B cell (primary cell): ENCODE data around the gene IBSP.

Experiments used
- EZH2 ChIP-seq: IDR thresholded peaks from 2 replicates; pipeline ENCODE4 v1.6.1; 2012; ENCODE audit warnings: borderline replicate concordance, low read depth, mild to moderate bottlenecking, moderate library complexity, low read length; ENCODE audit not compliant: insufficient read depth, poor library complexity, severe bottlenecking
- TF ChIP-seq, protein P1 (sequence below): fragments of 200-600 bp; IDR thresholded peaks from one replicate; pipeline ENCODE4 v1.8.0; 2022; ENCODE audit warnings: antibody characterized with exemption, mild to moderate bottlenecking

DNA sequence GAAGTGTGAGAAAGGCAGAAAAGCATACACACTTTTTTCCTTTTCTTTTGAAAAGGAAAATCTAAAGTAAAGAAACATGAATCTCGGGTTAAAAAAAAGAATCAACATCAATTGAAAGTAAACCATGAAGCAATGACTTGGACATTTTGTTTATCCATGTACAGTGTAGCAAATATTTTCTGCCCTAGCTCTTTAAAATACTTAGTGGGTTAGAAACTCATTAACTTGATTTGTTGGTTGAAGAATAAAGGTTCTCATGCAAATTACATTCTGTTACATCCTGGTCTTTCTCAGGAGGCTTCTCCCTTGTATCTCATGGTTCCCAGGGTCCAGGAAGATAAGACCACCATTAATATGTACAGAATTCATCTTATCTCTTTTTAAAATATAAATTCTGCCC, 24.4 kb downstream of the IBSP start:
- TF ChIP-seq, protein P1, sequence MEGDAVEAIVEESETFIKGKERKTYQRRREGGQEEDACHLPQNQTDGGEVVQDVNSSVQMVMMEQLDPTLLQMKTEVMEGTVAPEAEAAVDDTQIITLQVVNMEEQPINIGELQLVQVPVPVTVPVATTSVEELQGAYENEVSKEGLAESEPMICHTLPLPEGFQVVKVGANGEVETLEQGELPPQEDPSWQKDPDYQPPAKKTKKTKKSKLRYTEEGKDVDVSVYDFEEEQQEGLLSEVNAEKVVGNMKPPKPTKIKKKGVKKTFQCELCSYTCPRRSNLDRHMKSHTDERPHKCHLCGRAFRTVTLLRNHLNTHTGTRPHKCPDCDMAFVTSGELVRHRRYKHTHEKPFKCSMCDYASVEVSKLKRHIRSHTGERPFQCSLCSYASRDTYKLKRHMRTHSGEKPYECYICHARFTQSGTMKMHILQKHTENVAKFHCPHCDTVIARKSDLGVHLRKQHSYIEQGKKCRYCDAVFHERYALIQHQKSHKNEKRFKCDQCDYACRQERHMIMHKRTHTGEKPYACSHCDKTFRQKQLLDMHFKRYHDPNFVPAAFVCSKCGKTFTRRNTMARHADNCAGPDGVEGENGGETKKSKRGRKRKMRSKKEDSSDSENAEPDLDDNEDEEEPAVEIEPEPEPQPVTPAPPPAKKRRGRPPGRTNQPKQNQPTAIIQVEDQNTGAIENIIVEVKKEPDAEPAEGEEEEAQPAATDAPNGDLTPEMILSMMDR, result no peak
- no peak for TF ChIP-seq EZH2
